T-helper 17 cell (primary cell): ENCODE results near the gene CPNE9. TPM values are rescaled to one million over a fixed set of nuclear protein-coding genes. Genes with fewer than 3 reads are reported as not detected.

Experiments used
- ATAC-seq: fragments of 150-1000 bp; cut with Tn5 transposase; 2 replicates; pipeline ENCODE4 v1.10.0; 2021; ENCODE audit warnings: mild to moderate bottlenecking, moderate library complexity
- DNase-seq, 3 donors: peaks; one replicate each; pipeline versions ENCODE4 v3.0.0 to v3.0.0-alpha.2; 2020 to 2021
- H3K9me3 ChIP-seq: one replicate; pipeline ENCODE4 v1.7.0; 2013; ENCODE audit warnings: low read length, mild to moderate bottlenecking; ENCODE audit not compliant: control insufficient read depth, poor library complexity, severe bottlenecking
- H3K27ac Mint-ChIP-seq: one replicate; pipeline ENCODE4 v1.8.0; 2022; ENCODE audit warnings: mild to moderate bottlenecking, moderate library complexity, mixed read lengths
- H3K27me3 Mint-ChIP-seq: one replicate; pipeline ENCODE4 v1.8.0; 2022; ENCODE audit warnings: mixed read lengths
- H3K36me3 Mint-ChIP-seq: one replicate; pipeline ENCODE4 v1.8.0; 2022; ENCODE audit warnings: low read depth, mixed read lengths
- H3K4me1 Mint-ChIP-seq: one replicate; pipeline ENCODE4 v1.8.0; 2022; ENCODE audit warnings: mild to moderate bottlenecking, mixed read lengths
- H3K4me3 Mint-ChIP-seq: one replicate; pipeline ENCODE4 v1.8.0; 2022; ENCODE audit warnings: mild to moderate bottlenecking, moderate library complexity, mixed read lengths
- total RNA-seq, 4 donors: library from RNA in 2 of 4; stranded (reverse) in 2 of 4; gene quantifications; one replicate each; pipeline ENCODE4 v1.2.3 and lab custom pipeline; 2022 to 2026

CPNE9 gene
- total RNA-seq, 2 donors from 2014 or later: not detected

DNA sequence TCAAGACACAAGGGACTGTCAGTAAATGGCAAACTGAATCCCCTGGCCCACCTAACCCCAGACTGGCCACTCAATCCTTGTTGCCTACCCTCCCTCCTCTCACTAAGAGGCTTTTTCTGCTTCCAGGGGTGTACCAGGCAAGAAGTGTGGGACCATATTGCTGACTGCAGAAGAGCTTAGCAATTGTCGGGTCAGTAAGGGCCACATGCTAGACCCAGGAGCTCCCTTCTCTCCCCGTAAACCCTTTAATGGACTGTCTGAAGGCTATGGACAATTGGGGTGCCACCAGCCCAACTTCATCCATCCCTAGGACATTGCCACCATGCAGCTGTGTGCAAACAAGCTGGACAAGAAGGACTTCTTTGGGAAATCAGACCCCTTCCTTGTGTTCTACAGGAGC lies 8.8 kb downstream of the CPNE9 start:
- Mint-ChIP-seq H3K27me3 (peaks cover 13% of the 10 kb centered on the region), H3K27ac (no peak overlapping the region), H3K4me1 (peaks cover 7% of the 10 kb centered on the region), H3K36me3 (peaks cover 9% of the 10 kb centered on the region), H3K4me3 (no peak overlapping the region)
- DNase-seq (no peak), ATAC-seq (no peak)
- H3K9me3 ChIP-seq: peaks cover 2% of the 10 kb centered on the region

DNA sequence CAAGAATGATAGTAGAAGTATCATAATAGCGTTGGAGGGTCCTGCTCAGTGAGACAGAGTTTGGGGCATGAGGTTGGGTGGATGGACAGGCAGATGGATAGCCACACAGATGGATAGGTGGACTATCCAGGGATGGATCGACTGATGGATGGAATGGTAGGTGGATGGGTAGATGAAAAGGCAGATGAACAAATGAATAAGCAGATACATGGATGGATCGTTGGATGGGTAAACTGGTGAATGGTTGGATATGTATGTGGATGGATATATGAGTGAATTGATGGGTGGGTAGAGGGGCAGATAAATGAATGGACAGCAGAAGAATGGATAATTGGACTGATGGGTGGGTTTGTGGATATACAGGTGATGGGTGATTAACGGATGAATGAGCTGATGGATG lies 9.5 kb downstream of the CPNE9 start:
- Mint-ChIP-seq H3K4me1 (peaks cover 14% of the 10 kb centered on the region), H3K36me3 (peaks cover 10% of the 10 kb centered on the region), H3K27ac (no peak overlapping the region), H3K4me3 (no peak overlapping the region), H3K27me3 (peaks cover 13% of the 10 kb centered on the region)
- peaks cover 2% of the 10 kb centered on the region for H3K9me3 ChIP-seq
- DNase-seq (no peak), ATAC-seq (no peak)

GRCh38 chr3:9715136-9715535 lies 11.5 kb downstream of the CPNE9 start:
- Mint-ChIP-seq H3K27me3 (peaks cover 13% of the 10 kb centered on the region), H3K4me3 (no peak overlapping the region), H3K27ac (no peak overlapping the region), H3K4me1 (peaks cover 17% of the 10 kb centered on the region), H3K36me3 (peaks cover 10% of the 10 kb centered on the region)
- no peak for ATAC-seq
- peaks cover 2% of the 10 kb centered on the region for H3K9me3 ChIP-seq
- DNase-seq: no peak

DNA sequence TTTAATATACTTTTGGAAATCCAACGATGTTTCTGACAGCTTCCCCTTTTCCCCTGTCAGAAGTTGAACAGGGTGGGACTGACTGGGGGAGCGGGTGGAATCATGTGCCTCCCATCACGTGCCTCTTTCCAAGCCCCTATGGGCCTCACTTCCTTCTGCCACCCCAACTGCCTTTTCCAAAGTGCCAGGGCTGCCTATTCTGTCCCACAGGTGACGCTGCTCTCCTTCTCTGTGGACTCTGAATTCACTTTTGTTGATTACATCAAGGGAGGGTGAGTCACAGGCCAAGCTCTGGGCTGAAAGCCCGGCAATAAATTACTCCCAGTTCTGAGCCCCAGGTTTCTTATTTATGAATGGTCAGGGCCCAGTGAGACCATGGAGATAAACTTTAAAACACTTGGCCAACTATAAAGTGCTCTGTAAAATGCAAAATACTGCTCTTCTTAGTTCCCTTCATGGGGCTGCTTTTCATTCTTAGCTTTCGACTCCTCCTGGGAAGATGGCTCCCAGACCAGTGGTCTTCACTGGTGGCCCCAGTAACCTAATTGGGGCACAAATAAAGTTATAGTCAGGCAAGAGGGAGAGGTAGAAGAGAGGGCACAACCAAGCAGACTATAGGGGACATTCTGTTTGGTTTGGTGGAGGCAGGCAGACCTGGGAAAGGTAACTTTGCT lies 12.3 kb downstream of the CPNE9 start:
- no peak for DNase-seq
- H3K9me3 ChIP-seq: peaks cover 2% of the 10 kb centered on the region
- Mint-ChIP-seq H3K4me1 (peaks cover 16% of the 10 kb centered on the region), H3K27ac (peak overlapping the region; percentile 49), H3K27me3 (peaks cover 6% of the 10 kb centered on the region), H3K36me3 (peaks cover 10% of the 10 kb centered on the region), H3K4me3 (no peak overlapping the region)
- peak; percentile 73 for ATAC-seq

DNA sequence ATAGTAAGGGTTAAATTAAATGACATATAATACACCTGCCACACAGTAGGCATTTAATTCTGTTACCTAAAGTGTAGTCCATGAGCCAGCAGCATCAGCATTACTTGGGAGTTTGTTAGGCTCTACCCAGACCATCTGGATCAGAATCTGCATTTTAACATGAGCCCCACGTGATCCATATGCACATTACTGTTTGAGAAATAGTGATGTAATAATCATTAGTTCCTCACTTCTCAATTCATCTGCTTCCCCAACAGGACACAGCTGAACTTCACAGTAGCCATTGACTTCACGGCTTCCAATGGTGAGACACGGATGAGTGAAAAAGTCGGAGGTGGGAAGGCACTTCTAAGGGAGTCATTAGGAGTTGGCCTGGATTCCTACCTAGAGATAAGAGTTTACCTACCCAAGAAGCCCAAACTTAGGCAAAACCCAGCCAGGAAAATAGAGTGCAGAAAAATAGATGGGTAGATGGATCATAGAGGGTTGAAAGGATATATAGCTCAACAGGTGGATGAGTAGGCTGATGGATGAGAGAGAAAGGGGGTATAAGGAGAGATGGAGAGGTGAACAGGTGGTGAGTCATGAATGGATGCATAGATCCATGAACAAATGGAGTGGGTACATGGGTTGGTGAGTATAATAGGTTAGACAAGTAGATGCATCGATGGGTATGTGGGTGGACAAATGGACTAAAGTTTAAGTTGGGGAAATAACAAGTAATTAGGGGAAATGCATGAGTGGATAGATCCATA lies 13.3 kb downstream of the CPNE9 start:
- Mint-ChIP-seq H3K27ac (no peak overlapping the region), H3K36me3 (peaks cover 10% of the 10 kb centered on the region), H3K27me3 (peaks cover 2% of the 10 kb centered on the region), H3K4me3 (no peak overlapping the region), H3K4me1 (peaks cover 16% of the 10 kb centered on the region)
- DNase-seq: no peak
- no peak for ATAC-seq
- H3K9me3 ChIP-seq: peaks cover 2% of the 10 kb centered on the region

GRCh38 chr3:9717563-9717962 lies 13.9 kb downstream of the CPNE9 start:
- no peaks in the 10 kb centered on the region for H3K27me3 Mint-ChIP-seq
- peaks cover 16% of the 10 kb centered on the region for H3K4me1 Mint-ChIP-seq
- H3K9me3 ChIP-seq: peaks cover 2% of the 10 kb centered on the region
- no peak overlapping the region for H3K4me3 Mint-ChIP-seq
- DNase-seq (no peak), ATAC-seq (no peak)
- H3K27ac Mint-ChIP-seq: no peak overlapping the region
- H3K36me3 Mint-ChIP-seq: peaks cover 10% of the 10 kb centered on the region

DNA sequence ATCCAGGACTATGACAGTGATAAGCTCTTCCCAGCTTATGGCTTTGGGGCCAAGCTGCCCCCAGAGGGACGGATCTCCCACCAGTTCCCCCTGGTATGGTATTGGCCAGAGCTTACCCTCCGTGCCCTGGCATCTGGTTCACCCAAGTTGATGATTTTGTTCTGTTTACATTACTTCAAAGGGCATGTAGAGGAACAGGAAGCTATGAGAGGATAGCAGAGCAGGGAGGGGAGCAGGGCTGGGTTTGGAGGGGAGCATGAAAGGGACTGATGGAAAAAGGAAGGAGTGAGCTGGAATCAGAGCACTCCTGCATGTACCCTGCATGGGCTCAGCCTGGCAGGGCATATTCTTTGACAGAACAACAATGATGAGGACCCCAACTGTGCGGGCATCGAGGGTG lies 14.5 kb downstream of the CPNE9 start:
- DNase-seq (no peak), ATAC-seq (no peak)
- H3K9me3 ChIP-seq: peaks cover 2% of the 10 kb centered on the region
- no peaks in the 10 kb centered on the region for H3K27me3 Mint-ChIP-seq
- peaks cover 12% of the 10 kb centered on the region for H3K36me3 Mint-ChIP-seq
- H3K27ac Mint-ChIP-seq: no peak overlapping the region
- peaks cover 18% of the 10 kb centered on the region for H3K4me1 Mint-ChIP-seq
- no peak overlapping the region for H3K4me3 Mint-ChIP-seq

- H3K27ac Mint-ChIP-seq: no peak overlapping the region
- H3K36me3 Mint-ChIP-seq: peaks cover 6% of the 10 kb centered on the region
- peaks cover 22% of the 10 kb centered on the region for H3K4me1 Mint-ChIP-seq
Measured at GRCh38 chr3:9721015-9721699, 17.5 kb downstream of the CPNE9 start.

GRCh38 chr3:9721700-9722060 lies 18.0 kb downstream of the CPNE9 start:
- H3K36me3 Mint-ChIP-seq: peaks cover 6% of the 10 kb centered on the region
- ATAC-seq: no peak
- peaks cover 23% of the 10 kb centered on the region for H3K4me1 Mint-ChIP-seq

More at GRCh38 chr3:9721015-9721699, 17.5 kb downstream of the CPNE9 start:
- DNase-seq (no peak), ATAC-seq (no peak)
- H3K4me3 Mint-ChIP-seq: no peak overlapping the region
- no peaks in the 10 kb centered on the region for H3K27me3 Mint-ChIP-seq
- H3K9me3 ChIP-seq: peaks cover 1% of the 10 kb centered on the region

DNA sequence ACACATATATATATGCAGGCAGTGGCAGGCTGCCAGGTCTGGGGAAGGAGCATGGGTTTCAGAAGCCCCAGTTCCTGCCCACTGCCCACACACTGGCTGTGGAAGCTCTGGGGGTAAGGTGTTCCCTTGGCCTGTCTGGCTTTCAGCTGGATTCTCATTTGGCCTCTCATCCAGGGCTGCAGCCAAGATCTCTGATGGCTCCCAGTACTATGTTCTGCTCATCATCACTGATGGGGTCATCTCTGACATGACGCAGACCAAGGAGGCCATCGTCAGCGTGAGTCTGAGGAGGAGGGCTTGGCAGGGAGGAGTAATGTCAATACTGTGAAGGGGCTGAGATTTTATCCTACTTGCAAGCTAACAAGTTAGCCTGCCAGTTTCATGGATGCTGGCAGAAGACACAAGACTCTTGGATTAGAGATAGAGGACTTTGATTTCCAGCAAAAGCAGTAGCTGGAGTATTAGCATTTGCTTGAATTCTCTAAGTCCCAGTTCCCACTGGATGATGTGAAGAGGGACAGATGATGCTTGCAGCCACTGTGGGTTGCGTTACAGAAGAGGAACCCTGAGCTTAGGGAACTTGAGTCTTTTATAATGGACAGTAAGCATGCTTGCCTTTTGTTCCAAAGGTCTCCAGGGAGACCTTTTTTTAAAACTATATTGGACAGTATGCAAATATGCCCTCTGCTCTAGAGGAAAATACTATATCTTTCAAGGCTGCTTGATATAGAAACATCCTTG lies 22.3 kb downstream of the CPNE9 start:
- Mint-ChIP-seq H3K27ac (no peak overlapping the region), H3K27me3 (no peaks in the 10 kb centered on the region), H3K4me3 (no peak overlapping the region), H3K4me1 (peaks cover 31% of the 10 kb centered on the region), H3K36me3 (peaks cover 4% of the 10 kb centered on the region)
- ATAC-seq (no peak), DNase-seq (no peak)
- H3K9me3 ChIP-seq: no peaks in the 10 kb centered on the region

More at GRCh38 chr3:9721700-9722060, 18.0 kb downstream of the CPNE9 start:
- no peak for DNase-seq
- Mint-ChIP-seq H3K27ac (no peak overlapping the region), H3K27me3 (no peaks in the 10 kb centered on the region), H3K4me3 (no peak overlapping the region)
- H3K9me3 ChIP-seq: no peaks in the 10 kb centered on the region

DNA sequence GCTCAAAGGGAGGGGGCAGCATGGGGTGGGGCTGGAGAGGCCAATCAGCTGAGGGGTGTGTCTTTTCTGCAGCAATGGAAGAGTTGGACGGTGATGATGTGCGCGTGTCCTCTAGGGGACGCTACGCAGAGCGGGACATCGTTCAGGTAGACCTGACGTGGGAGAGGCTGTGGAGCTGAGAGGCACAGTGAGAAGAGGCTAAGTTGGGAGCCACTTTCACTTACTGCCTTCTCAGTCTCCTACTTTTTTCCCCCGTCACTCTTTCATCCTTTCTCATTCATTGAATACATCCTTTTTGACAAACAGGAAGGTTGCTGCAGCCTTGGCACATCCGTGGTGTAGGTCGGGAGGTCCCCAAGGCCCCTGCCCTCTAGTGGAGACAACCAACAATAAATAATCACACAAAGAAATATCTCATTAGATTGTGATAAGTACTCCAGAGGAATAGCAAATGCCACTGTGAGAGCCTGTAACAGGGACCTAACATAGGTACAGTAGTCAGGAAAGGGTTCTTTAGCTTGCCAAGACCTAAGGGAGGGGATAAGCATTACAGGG lies 23.5 kb downstream of the CPNE9 start:
- no peaks in the 10 kb centered on the region for H3K27me3 Mint-ChIP-seq
- peaks cover 31% of the 10 kb centered on the region for H3K4me1 Mint-ChIP-seq
- peak in 2 of 3 donors; percentile 32 to 37 for DNase-seq
- H3K9me3 ChIP-seq: no peaks in the 10 kb centered on the region
- H3K36me3 Mint-ChIP-seq: peaks cover 4% of the 10 kb centered on the region
- peak; percentile 32 for ATAC-seq
- peak overlapping the region; percentile 88 for H3K27ac Mint-ChIP-seq
- H3K4me3 Mint-ChIP-seq: peak overlapping the region; percentile 85

- ATAC-seq (no peak), DNase-seq (no peak)
- H3K4me1 Mint-ChIP-seq: peaks cover 35% of the 10 kb centered on the region
- no peaks in the 10 kb centered on the region for H3K27me3 Mint-ChIP-seq
- no peak overlapping the region for H3K4me3 Mint-ChIP-seq
- no peaks in the 10 kb centered on the region for H3K9me3 ChIP-seq
- peak overlapping the region; percentile 88 for H3K27ac Mint-ChIP-seq
- H3K36me3 Mint-ChIP-seq: peaks cover 3% of the 10 kb centered on the region
Measured at GRCh38 chr3:9727743-9728142, 24.1 kb downstream of the CPNE9 start.

GRCh38 chr3:9729419-9729818 lies 25.8 kb downstream of the CPNE9 start:
- H3K27ac Mint-ChIP-seq: no peak overlapping the region

More at GRCh38 chr3:9729419-9729818, 25.8 kb downstream of the CPNE9 start:
- ATAC-seq: no peak
- no peak for DNase-seq
- Mint-ChIP-seq H3K4me1 (peaks cover 45% of the 10 kb centered on the region), H3K27me3 (no peaks in the 10 kb centered on the region), H3K4me3 (no peak overlapping the region), H3K36me3 (peaks cover 2% of the 10 kb centered on the region)
- H3K9me3 ChIP-seq: no peaks in the 10 kb centered on the region
